Endothelial cell of umbilical vein (primary cell): Measurements from ENCODE around the gene ODAPH. TPM values are rescaled to one million over a fixed set of nuclear protein-coding genes. Genes with fewer than 3 reads are reported as not detected.

Experiments
- BruUV-seq: library from RNA; stranded (reverse); fragments of 400-500 nt; replicated peaks from 2 replicates; lab custom pipeline; 2021; lab: Mats Ljungman, UMichigan
- CTCF ChIA-PET: fragments of 300-600, 350-600 bp; sonication (Branson Sonifier 250); formaldehyde crosslinking; loops from one replicate; lab custom pipeline; 2021; ENCODE audit warnings: antibody characterized with exemption, inconsistent platforms; lab: Charles Lee
- POLR2A ChIA-PET: fragments of 300-600, 350-600 bp; sonication (Branson Sonifier 250); formaldehyde crosslinking; loops from one replicate; lab custom pipeline; 2021; ENCODE audit warnings: antibody characterized with exemption, inconsistent platforms; lab: Charles Lee
- DNase-seq: peaks from one replicate; pipeline ENCODE4 v3.0.0-alpha.2; 2011; ENCODE audit warnings: low read depth, low spot score
- FAIRE-seq: peaks from 2 replicates; lab custom pipeline; 2011; peaks lifted over from hg19 to GRCh38; lab: Jason Lieb, UNC
- H2AFZ ChIP-seq: 2 replicates; pipeline ENCODE4 v1.6.0; 2012; ENCODE audit warnings: low read depth, low read length, control low read depth, inconsistent platforms
- H3K27ac ChIP-seq: 2 replicates; pipeline ENCODE4 v1.5.1; 2011; ENCODE audit warnings: low read depth, mild to moderate bottlenecking, control low read depth, low read length, moderate library complexity; ENCODE audit not compliant: insufficient read depth
- H3K27me3 ChIP-seq, 2 experiments: 2 replicates each; pipeline versions ENCODE4 v1.6.0 to v1.6.1; 2011; ENCODE audit warnings: low read length in 2 of 2, mixed read lengths in 1 of 2; ENCODE audit not compliant: control insufficient read depth in 2 of 2, insufficient read depth in 2 of 2
- H3K36me3 ChIP-seq, 2 experiments: 2 replicates in 1 of 2; 3 replicates in 1 of 2; pipeline ENCODE4 v1.5.1; 2011; ENCODE audit warnings: low read length in 2 of 2, mild to moderate bottlenecking in 1 of 2, moderate library complexity in 1 of 2; ENCODE audit not compliant: control insufficient read depth in 2 of 2, insufficient read depth in 2 of 2; ENCODE audit errors: extremely low read depth in 1 of 2
- H3K4me1 ChIP-seq: 3 replicates; pipeline ENCODE4 v1.5.1; 2011; ENCODE audit warnings: mild to moderate bottlenecking, low read length; ENCODE audit not compliant: control insufficient read depth, insufficient read depth; ENCODE audit errors: extremely low read depth
- H3K4me2 ChIP-seq: 2 replicates; pipeline ENCODE4 v1.6.1; 2011; ENCODE audit warnings: low read length, control low read depth, mixed read lengths; ENCODE audit not compliant: insufficient read depth
- H3K4me3 ChIP-seq, 3 experiments: fragments of 200-600 bp in 1 of 3; sonication (generic), shearing (Covaris generic) in 1 of 3; replicated peaks in 1 of 3; 2 replicates each; pipeline ENCODE4 v1.5.1; 2011 to 2016; ENCODE audit warnings: control low read depth in 3 of 3, low read length in 3 of 3, mild to moderate bottlenecking in 2 of 3, inconsistent platforms in 1 of 3, low read depth in 1 of 3, moderate library complexity in 1 of 3; ENCODE audit not compliant: insufficient read depth in 1 of 3
- H3K79me2 ChIP-seq: 2 replicates; pipeline ENCODE4 v1.6.0; 2012; ENCODE audit warnings: low read length, inconsistent platforms; ENCODE audit not compliant: control insufficient read depth, insufficient read depth
- H3K9ac ChIP-seq: replicated peaks from 2 replicates; pipeline ENCODE3; 2011; ENCODE audit warnings: low read length, control low read depth; ENCODE audit not compliant: insufficient read depth; ENCODE audit errors: extremely low read depth
- H3K9me1 ChIP-seq: replicated peaks from 3 replicates; pipeline ENCODE4 v1.6.0; 2011; ENCODE audit warnings: mild to moderate bottlenecking, low read length; ENCODE audit not compliant: control insufficient read depth, insufficient read depth; ENCODE audit errors: extremely low read depth
- H3K9me3 ChIP-seq: replicated peaks from 2 replicates; pipeline ENCODE4 v1.5.1; 2012; ENCODE audit warnings: low read length, inconsistent platforms; ENCODE audit not compliant: control insufficient read depth, insufficient read depth
- H4K20me1 ChIP-seq: replicated peaks from 2 replicates; pipeline ENCODE3; 2011; ENCODE audit warnings: mild to moderate bottlenecking, low read length; ENCODE audit not compliant: control insufficient read depth, insufficient read depth; ENCODE audit errors: extremely low read depth
- CTCF ChIP-seq, 2 donors: IDR thresholded peaks; 1 replicate in 1 of 2; 2 replicates in 1 of 2; pipeline ENCODE4 v1.5.1; 2011; ENCODE audit warnings: low read length in 2 of 2, mild to moderate bottlenecking in 2 of 2, moderate library complexity in 2 of 2, control low read depth in 1 of 2, inconsistent platforms in 1 of 2, low read depth in 1 of 2; ENCODE audit not compliant: insufficient read depth in 1 of 2; ENCODE audit errors: extremely low read depth in 1 of 2
- EZH2 ChIP-seq: IDR thresholded peaks from 2 replicates; pipeline ENCODE4 v1.6.1; 2012; ENCODE audit warnings: borderline replicate concordance, low read depth, mild to moderate bottlenecking, moderate library complexity, low read length, inconsistent platforms; ENCODE audit not compliant: severe bottlenecking
- FOS ChIP-seq: IDR thresholded peaks from 2 replicates; pipeline ENCODE4 v1.6.1; 2011; ENCODE audit warnings: mild to moderate bottlenecking, low read length, moderate library complexity, borderline replicate concordance; ENCODE audit not compliant: insufficient read depth
- GATA2 ChIP-seq: IDR thresholded peaks from 2 replicates; pipeline ENCODE4 v1.7.0; 2011; ENCODE audit warnings: low read depth, mild to moderate bottlenecking, moderate library complexity, mixed read lengths, low read length; ENCODE audit not compliant: insufficient read length, insufficient read depth
- JUN ChIP-seq: IDR thresholded peaks from 2 replicates; pipeline ENCODE4 v1.6.1; 2011; ENCODE audit warnings: borderline replicate concordance, low read depth; ENCODE audit not compliant: insufficient read length, insufficient read depth
- MAX ChIP-seq: IDR thresholded peaks from 2 replicates; pipeline ENCODE4 v1.6.1; 2011; ENCODE audit not compliant: insufficient read depth, insufficient read length
- MYC ChIP-seq: IDR thresholded peaks from one replicate; pipeline ENCODE4 v1.6.1; 2011; ENCODE audit warnings: mild to moderate bottlenecking, low read depth, low read length
- POLR2A ChIP-seq: IDR thresholded peaks from 2 replicates; pipeline ENCODE4 v1.6.1; 2012; ENCODE audit warnings: low read depth, mild to moderate bottlenecking, control low read depth, low read length
- POLR2AphosphoS5 ChIP-seq: IDR thresholded peaks from 2 replicates; pipeline ENCODE4 v1.6.1; 2012; ENCODE audit warnings: low read depth, mild to moderate bottlenecking, control low read depth, low read length, moderate library complexity; ENCODE audit not compliant: insufficient read depth
- dilution Hi-C: fragments of 300-500 bp; cut with MboI; formaldehyde crosslinking; loops from one replicate; pipeline ENCODE4 v1.15.0; 2019; ENCODE audit warnings: low sequenced_read_pairs; ENCODE audit not compliant: extremely low pct_ligation_motif_present
- intact Hi-C: fragments of 100-400 bp; cut with micrococcal nuclease; formaldehyde crosslinking; loops from one replicate; pipeline ENCODE4 v1.10.0; 2022
- polyA plus RNA-seq, 4 experiments: library from polyadenylated mRNA; depleted of rRNA in 3 of 4; stranded (reverse) in 3 of 4; unstranded in 1 of 4; fragments of >200 nt; gene quantifications; 2 replicates each; pipeline versions ENCODE4 v1.2.1 to v1.2.3, GENCODE V29; 2011 to 2012; ENCODE audit warnings: missing spikeins in 1 of 4
- total RNA-seq: library from RNA; stranded (reverse); gene quantifications from 2 replicates; pipeline ENCODE4 v1.2.3, GENCODE V29; 2021

The ODAPH gene
- total and polyA plus RNA-seq, 2 donors (not counting 3 experiments of a cell fraction or from before 2014, with no cell fraction given): not detected

- Histone ChIP-seq H3K9me3 (no peaks in the 10 kb centered on the region), H3K79me2 (peaks cover 49% of the 10 kb centered on the region), H3K27ac (peak overlapping the region; percentile 72), H3K27me3 (no peaks in the 10 kb centered on the region), H3K4me1 (peaks cover 35% of the 10 kb centered on the region), H4K20me1 (peaks cover 5% of the 10 kb centered on the region), H3K9me1 (no peaks in the 10 kb centered on the region), H3K4me2 (peak overlapping the region; percentile 80), H3K36me3 (peaks cover 0 to 2% of the 10 kb centered on the region in 2 experiments), H3K4me3 (peak overlapping the region; percentile 71 to 94 (median 81)), H2AFZ (no peak overlapping the region), H3K9ac (peak overlapping the region; percentile 96)
- FAIRE-seq (peak; percentile 8), DNase-seq (peak; percentile 88)
- ChIA-PET CTCF (interaction anchor here (0.9 to 2.1 kb wide), 4 partner anchors 8 to 211 kb away, joined by 3 to 10 read pairs (median 4); partner anchors contain the start of gene USO1), POLR2A (no interaction called here)
- TF ChIP-seq GATA2 (peak; percentile 73), JUN (peak; percentile 34), FOS (peak; percentile 25), POLR2AphosphoS5 (no peak)
- dilution Hi-C loops (no loop called here), intact Hi-C loops (loop anchor here (2.0 to 10.0 kb wide), 2 partner anchors 18 to 888 kb away; no protein-coding TSS in a partner anchor)
- BruUV-seq: no TSS peak
Measured at GRCh38 chr4:75512386-75513211, 43.3 kb upstream of the ODAPH start.

GRCh38 chr4:75513526-75514130 lies 42.2 kb upstream of the ODAPH start:
- TSS peak; percentile 46 for BruUV-seq
- Histone ChIP-seq H3K4me1 (peaks cover 35% of the 10 kb centered on the region), H3K27me3 (no peaks in the 10 kb centered on the region), H2AFZ (peak overlapping the region; percentile 42), H3K9ac (peak overlapping the region; percentile 96), H3K9me1 (no peaks in the 10 kb centered on the region), H3K36me3 (no peaks in the 10 kb centered on the region), H3K4me2 (peak overlapping the region; percentile 80), H4K20me1 (peaks cover 5% of the 10 kb centered on the region), H3K4me3 (peak overlapping the region; percentile 71 to 94 (median 81)), H3K79me2 (peaks cover 45% of the 10 kb centered on the region), H3K27ac (peak overlapping the region; percentile 72), H3K9me3 (no peaks in the 10 kb centered on the region)
- dilution Hi-C loops (no loop called here), intact Hi-C loops (loop anchor here (1.0 to 10.0 kb wide), 4 partner anchors 19 to 889 kb away; partner anchors contain the start of genes G3BP2 and USO1)
- FAIRE-seq: no peak
- CTCF ChIA-PET: interaction anchor here (0.9 to 2.1 kb wide), 6 partner anchors 9 to 334 kb away, joined by 3 to 10 read pairs (median 4); partner anchors contain the start of gene USO1
- peak; percentile 53 for DNase-seq
- POLR2A ChIA-PET: no interaction called here
- TF ChIP-seq GATA2: no peak
- no peak for TF ChIP-seq CTCF (IDR thresholded peaks at IDR 0.05; ENCODE audit: extremely low read depth in 1 of 2, insufficient read depth in 1 of 2, low read depth in 1 of 2, low read length in 2 of 2)
- TF ChIP-seq POLR2AphosphoS5: no peak
- TF ChIP-seq JUN: no peak
- TF ChIP-seq POLR2A: no peak
- TF ChIP-seq MYC: no peak
- no peak for TF ChIP-seq MAX
- no peak for TF ChIP-seq FOS
- no peak for TF ChIP-seq EZH2
